WTC11 (cell line): ENCODE data around the gene THYN1. TPM values are rescaled to one million over a fixed set of nuclear protein-coding genes. Genes with fewer than 3 reads are reported as not detected.

Source experiments
- ATAC-seq: fragments of 200-7000 bp; cut with Tn5 transposase; 2 replicates; pipeline ENCODE4 v1.10.0; 2021; ENCODE audit warnings: mild to moderate bottlenecking, moderate library complexity
- CTCF ChIA-PET: fragments of 300-600 bp; sonication (Branson Sonifier 250); formaldehyde crosslinking; loops from one replicate; lab custom pipeline; 2021; ENCODE audit warnings: antibody characterized with exemption; lab: Charles Lee
- POLR2A ChIA-PET: fragments of 350-600 bp; sonication (Branson Sonifier 250); formaldehyde crosslinking; loops from one replicate; lab custom pipeline; 2021; ENCODE audit warnings: antibody characterized with exemption; lab: Charles Lee
- DNase-seq: peaks from one replicate; pipeline ENCODE4 v3.0.0; 2021; ENCODE audit warnings: low spot score
- H3K27ac Mint-ChIP-seq: 2 replicates; pipeline ENCODE4 v1.8.0; 2021; ENCODE audit warnings: mixed read lengths
- H3K27me3 Mint-ChIP-seq: 2 replicates; pipeline ENCODE4 v1.8.0; 2021; ENCODE audit warnings: low read depth, mild to moderate bottlenecking, moderate library complexity, mixed read lengths
- H3K36me3 Mint-ChIP-seq: 2 replicates; pipeline ENCODE4 v1.8.0; 2021; ENCODE audit warnings: mixed read lengths
- H3K4me1 Mint-ChIP-seq: 2 replicates; pipeline ENCODE4 v1.8.0; 2022; ENCODE audit warnings: mixed read lengths
- H3K4me3 Mint-ChIP-seq: 2 replicates; pipeline ENCODE4 v1.8.0; 2021; ENCODE audit warnings: mild to moderate bottlenecking, moderate library complexity, mixed read lengths
- H3K9me3 Mint-ChIP-seq: 2 replicates; pipeline ENCODE4 v1.8.0; 2021; ENCODE audit warnings: mixed read lengths
- AFF4 ChIP-seq: sonication (generic); formaldehyde crosslinking; IDR thresholded peaks from 2 replicates; pipeline ENCODE4 v1.8.1; 2023; ENCODE audit warnings: mild to moderate bottlenecking, missing genetic modification reagents, borderline replicate concordance
- ATF1 ChIP-seq: sonication (generic); formaldehyde crosslinking; IDR thresholded peaks from 2 replicates; pipeline ENCODE4 v1.8.1; 2023; ENCODE audit warnings: mild to moderate bottlenecking, moderate library complexity, missing genetic modification reagents
- ATF3 ChIP-seq: sonication (generic); formaldehyde crosslinking; conservative IDR thresholded peaks from 2 replicates; pipeline ENCODE4 v1.8.1; 2022; ENCODE audit warnings: mild to moderate bottlenecking, missing genetic modification reagents
- ESRRA ChIP-seq: sonication (generic); formaldehyde crosslinking; IDR thresholded peaks from 2 replicates; pipeline ENCODE4 v1.8.1; 2022; ENCODE audit warnings: mild to moderate bottlenecking, missing genetic modification reagents, borderline replicate concordance
- ETV6 ChIP-seq: sonication (generic); formaldehyde crosslinking; IDR thresholded peaks from 2 replicates; pipeline ENCODE4 v1.8.1; 2022; ENCODE audit warnings: mild to moderate bottlenecking, missing genetic modification reagents
- GTF2I ChIP-seq: fragments of 250-450 bp; sonication (Bioruptor Pico); conservative IDR thresholded peaks from 2 replicates; pipeline ENCODE4 v1.4.0; 2021; ENCODE audit warnings: mild to moderate bottlenecking
- IRF2 ChIP-seq: sonication (generic); formaldehyde crosslinking; IDR thresholded peaks from 2 replicates; pipeline ENCODE4 v1.8.0; 2022; ENCODE audit warnings: low read depth, missing genetic modification reagents, borderline replicate concordance
- NR1H2 ChIP-seq: sonication (generic); formaldehyde crosslinking; IDR thresholded peaks from 2 replicates; pipeline ENCODE4 v1.9.0; 2021; ENCODE audit warnings: mild to moderate bottlenecking, moderate library complexity, missing genetic modification reagents
- NR2C2 ChIP-seq: sonication (generic); formaldehyde crosslinking; IDR thresholded peaks from 2 replicates; pipeline ENCODE4 v1.8.0; 2022; ENCODE audit warnings: mild to moderate bottlenecking, missing genetic modification reagents
- NR3C1 ChIP-seq: sonication (generic); formaldehyde crosslinking; conservative IDR thresholded peaks from 2 replicates; pipeline ENCODE4 v1.8.1; 2023; ENCODE audit warnings: low read depth, mild to moderate bottlenecking, missing genetic modification reagents
- PREB ChIP-seq: sonication (generic); formaldehyde crosslinking; IDR thresholded peaks from 2 replicates; pipeline ENCODE4 v1.8.1; 2022; ENCODE audit warnings: mild to moderate bottlenecking, missing genetic modification reagents, moderate library complexity, borderline replicate concordance
- PRRX2 ChIP-seq: fragments of 250-450 bp; sonication (Bioruptor Pico); IDR thresholded peaks from 2 replicates; pipeline ENCODE4 v1.8.0; 2021; ENCODE audit warnings: mild to moderate bottlenecking
- TEAD1 ChIP-seq: sonication (generic); formaldehyde crosslinking; IDR thresholded peaks from 2 replicates; pipeline ENCODE4 v1.8.0; 2022; ENCODE audit warnings: mild to moderate bottlenecking, missing genetic modification reagents
- ZNF317 ChIP-seq: sonication (generic); formaldehyde crosslinking; IDR thresholded peaks from 2 replicates; pipeline ENCODE4 v1.8.1; 2023; ENCODE audit warnings: low read depth, mild to moderate bottlenecking, moderate library complexity, missing genetic modification reagents, borderline replicate concordance
- ZNF423 ChIP-seq: fragments of 250-450 bp; sonication (Bioruptor Pico); IDR thresholded peaks from 2 replicates; pipeline ENCODE4 v2.1.2; 2022; ENCODE audit warnings: mild to moderate bottlenecking, moderate library complexity
- ZSCAN18 ChIP-seq: fragments of 250-450 bp; sonication (Bioruptor Pico); IDR thresholded peaks from 2 replicates; pipeline ENCODE4 v2.1.2; 2022; ENCODE audit warnings: mild to moderate bottlenecking, moderate library complexity
- total RNA-seq: library from RNA; stranded (reverse); gene quantifications from 3 replicates; pipeline ENCODE4 v1.2.3, GENCODE V29; 2021
- TF ChIP-seq, protein P1 (sequence below): sonication (generic); formaldehyde crosslinking; IDR thresholded peaks from 2 replicates; pipeline ENCODE4 v1.8.1; 2023; ENCODE audit warnings: mild to moderate bottlenecking, missing genetic modification reagents, moderate library complexity
- TF ChIP-seq, protein P2 (sequence below): fragments of 250-450 bp; sonication (Bioruptor Pico); IDR thresholded peaks from 2 replicates; pipeline ENCODE4 v1.9.0; 2021; ENCODE audit warnings: mild to moderate bottlenecking
- TF ChIP-seq, protein P3 (sequence below): sonication (generic); formaldehyde crosslinking; IDR thresholded peaks from 2 replicates; pipeline ENCODE4 v1.8.1; 2022; ENCODE audit warnings: low read depth, missing genetic modification reagents, borderline replicate concordance
- TF ChIP-seq, protein P4 (sequence below): fragments of 250-450 bp; sonication (Bioruptor Pico); IDR thresholded peaks from 2 replicates; pipeline ENCODE4 v1.9.0; 2021; ENCODE audit warnings: mild to moderate bottlenecking

Gene THYN1
- total RNA-seq, 1 experiment from 2014 or later, result 80.2 TPM

GRCh38 chr11:134275534-134276395, 22.6 kb upstream of the THYN1 start, which contains the start of gene GLB1L3 (continued):
- peak; percentile 71; the same call in 1 of the 2 replicates for TF ChIP-seq AFF4 (CRISPR knock-in tag)
- TF ChIP-seq, protein P1, sequence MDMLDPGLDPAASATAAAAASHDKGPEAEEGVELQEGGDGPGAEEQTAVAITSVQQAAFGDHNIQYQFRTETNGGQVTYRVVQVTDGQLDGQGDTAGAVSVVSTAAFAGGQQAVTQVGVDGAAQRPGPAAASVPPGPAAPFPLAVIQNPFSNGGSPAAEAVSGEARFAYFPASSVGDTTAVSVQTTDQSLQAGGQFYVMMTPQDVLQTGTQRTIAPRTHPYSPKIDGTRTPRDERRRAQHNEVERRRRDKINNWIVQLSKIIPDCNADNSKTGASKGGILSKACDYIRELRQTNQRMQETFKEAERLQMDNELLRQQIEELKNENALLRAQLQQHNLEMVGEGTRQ, result no peak
- no peak for TF ChIP-seq NR3C1
- TF ChIP-seq ATF1 (CRISPR knock-in tag), result 0 out of 2 replicates have a peak, but pooled peaks have one; percentile 6
- TF ChIP-seq ATF3 (CRISPR knock-in tag), result no peak

DNA sequence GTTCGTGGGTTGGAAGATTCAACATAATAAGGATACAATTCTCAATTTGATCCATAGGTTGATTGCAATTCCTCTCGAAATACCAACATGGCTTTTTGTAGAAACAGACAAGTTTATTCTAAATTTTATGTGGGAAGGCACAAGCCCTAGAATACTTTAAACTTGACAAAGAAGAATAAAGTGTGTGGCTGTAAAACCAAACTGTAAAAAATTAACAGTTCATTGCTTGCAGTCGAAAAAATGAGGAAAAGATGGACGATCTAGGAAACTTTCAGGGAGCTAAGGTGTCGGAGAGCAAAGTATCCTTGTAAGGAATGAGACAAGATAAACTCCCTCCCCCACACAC, 22.0 kb upstream of the THYN1 start:
- peaks cover 66% of the 10 kb centered on the region for H3K4me1 Mint-ChIP-seq
- CTCF ChIA-PET, result interaction anchor here (4.4 to 4.5 kb wide), 2 partner anchors 11 to 50 kb away, joined by 22 to 57 read pairs; partner anchors contain the start of genes NCAPD3 and VPS26B

More for the DNA sequence above, 22.0 kb upstream of the THYN1 start:
- Mint-ChIP-seq H3K27ac (peak overlapping the region; percentile 64), H3K9me3 (no peaks in the 10 kb centered on the region), H3K4me3 (peak overlapping the region; percentile 98), H3K36me3 (peaks cover 19% of the 10 kb centered on the region), H3K27me3 (no peaks in the 10 kb centered on the region)
- no peak for DNase-seq
- no peak for TF ChIP-seq ZSCAN18 (CRISPR knock-in tag)
- no peak for TF ChIP-seq TEAD1
- TF ChIP-seq ESRRA (CRISPR knock-in tag), result no peak
- no peak for TF ChIP-seq IRF2 (CRISPR knock-in tag)
- TF ChIP-seq, protein P2, sequence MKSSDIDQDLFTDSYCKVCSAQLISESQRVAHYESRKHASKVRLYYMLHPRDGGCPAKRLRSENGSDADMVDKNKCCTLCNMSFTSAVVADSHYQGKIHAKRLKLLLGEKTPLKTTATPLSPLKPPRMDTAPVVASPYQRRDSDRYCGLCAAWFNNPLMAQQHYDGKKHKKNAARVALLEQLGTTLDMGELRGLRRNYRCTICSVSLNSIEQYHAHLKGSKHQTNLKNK (CRISPR knock-in tag), result no peak
- TF ChIP-seq GTF2I (CRISPR knock-in tag), result no peak
- TF ChIP-seq, protein P3, sequence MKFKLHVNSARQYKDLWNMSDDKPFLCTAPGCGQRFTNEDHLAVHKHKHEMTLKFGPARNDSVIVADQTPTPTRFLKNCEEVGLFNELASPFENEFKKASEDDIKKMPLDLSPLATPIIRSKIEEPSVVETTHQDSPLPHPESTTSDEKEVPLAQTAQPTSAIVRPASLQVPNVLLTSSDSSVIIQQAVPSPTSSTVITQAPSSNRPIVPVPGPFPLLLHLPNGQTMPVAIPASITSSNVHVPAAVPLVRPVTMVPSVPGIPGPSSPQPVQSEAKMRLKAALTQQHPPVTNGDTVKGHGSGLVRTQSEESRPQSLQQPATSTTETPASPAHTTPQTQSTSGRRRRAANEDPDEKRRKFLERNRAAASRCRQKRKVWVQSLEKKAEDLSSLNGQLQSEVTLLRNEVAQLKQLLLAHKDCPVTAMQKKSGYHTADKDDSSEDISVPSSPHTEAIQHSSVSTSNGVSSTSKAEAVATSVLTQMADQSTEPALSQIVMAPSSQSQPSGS (CRISPR knock-in tag), result no peak
- TF ChIP-seq NR1H2 (CRISPR knock-in tag), result no peak
- TF ChIP-seq, protein P4, sequence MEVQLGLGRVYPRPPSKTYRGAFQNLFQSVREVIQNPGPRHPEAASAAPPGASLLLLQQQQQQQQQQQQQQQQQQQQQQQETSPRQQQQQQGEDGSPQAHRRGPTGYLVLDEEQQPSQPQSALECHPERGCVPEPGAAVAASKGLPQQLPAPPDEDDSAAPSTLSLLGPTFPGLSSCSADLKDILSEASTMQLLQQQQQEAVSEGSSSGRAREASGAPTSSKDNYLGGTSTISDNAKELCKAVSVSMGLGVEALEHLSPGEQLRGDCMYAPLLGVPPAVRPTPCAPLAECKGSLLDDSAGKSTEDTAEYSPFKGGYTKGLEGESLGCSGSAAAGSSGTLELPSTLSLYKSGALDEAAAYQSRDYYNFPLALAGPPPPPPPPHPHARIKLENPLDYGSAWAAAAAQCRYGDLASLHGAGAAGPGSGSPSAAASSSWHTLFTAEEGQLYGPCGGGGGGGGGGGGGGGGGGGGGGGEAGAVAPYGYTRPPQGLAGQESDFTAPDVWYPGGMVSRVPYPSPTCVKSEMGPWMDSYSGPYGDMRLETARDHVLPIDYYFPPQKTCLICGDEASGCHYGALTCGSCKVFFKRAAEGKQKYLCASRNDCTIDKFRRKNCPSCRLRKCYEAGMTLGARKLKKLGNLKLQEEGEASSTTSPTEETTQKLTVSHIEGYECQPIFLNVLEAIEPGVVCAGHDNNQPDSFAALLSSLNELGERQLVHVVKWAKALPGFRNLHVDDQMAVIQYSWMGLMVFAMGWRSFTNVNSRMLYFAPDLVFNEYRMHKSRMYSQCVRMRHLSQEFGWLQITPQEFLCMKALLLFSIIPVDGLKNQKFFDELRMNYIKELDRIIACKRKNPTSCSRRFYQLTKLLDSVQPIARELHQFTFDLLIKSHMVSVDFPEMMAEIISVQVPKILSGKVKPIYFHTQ (CRISPR knock-in tag), result no peak
- TF ChIP-seq, protein P1, result no peak
- no peak for TF ChIP-seq NR2C2
- no peak for TF ChIP-seq PREB (CRISPR knock-in tag)
- no peak for TF ChIP-seq ZNF317
- no peak for TF ChIP-seq ATF1 (CRISPR knock-in tag)
- TF ChIP-seq ETV6, result no peak
- TF ChIP-seq ZNF423 (CRISPR knock-in tag), result no peak
- TF ChIP-seq PRRX2, result no peak
- POLR2A ChIA-PET, result no interaction called here
- no peak for ATAC-seq
